ENCODE data around the gene TYMP.

- TF ChIP-seq, protein P1, sequence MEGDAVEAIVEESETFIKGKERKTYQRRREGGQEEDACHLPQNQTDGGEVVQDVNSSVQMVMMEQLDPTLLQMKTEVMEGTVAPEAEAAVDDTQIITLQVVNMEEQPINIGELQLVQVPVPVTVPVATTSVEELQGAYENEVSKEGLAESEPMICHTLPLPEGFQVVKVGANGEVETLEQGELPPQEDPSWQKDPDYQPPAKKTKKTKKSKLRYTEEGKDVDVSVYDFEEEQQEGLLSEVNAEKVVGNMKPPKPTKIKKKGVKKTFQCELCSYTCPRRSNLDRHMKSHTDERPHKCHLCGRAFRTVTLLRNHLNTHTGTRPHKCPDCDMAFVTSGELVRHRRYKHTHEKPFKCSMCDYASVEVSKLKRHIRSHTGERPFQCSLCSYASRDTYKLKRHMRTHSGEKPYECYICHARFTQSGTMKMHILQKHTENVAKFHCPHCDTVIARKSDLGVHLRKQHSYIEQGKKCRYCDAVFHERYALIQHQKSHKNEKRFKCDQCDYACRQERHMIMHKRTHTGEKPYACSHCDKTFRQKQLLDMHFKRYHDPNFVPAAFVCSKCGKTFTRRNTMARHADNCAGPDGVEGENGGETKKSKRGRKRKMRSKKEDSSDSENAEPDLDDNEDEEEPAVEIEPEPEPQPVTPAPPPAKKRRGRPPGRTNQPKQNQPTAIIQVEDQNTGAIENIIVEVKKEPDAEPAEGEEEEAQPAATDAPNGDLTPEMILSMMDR (IDR thresholded peaks at IDR 0.05; ENCODE audit: low read length) = no peak
- no peak for TF ChIP-seq EZH2phosphoT487 (IDR thresholded peaks at IDR 0.05; ENCODE audit: low read length)
These were observed 23.5 kb upstream of the TYMP start for GRCh38 chr22:50553310-50553709.
